RWPE2 (cell line): Measurements from ENCODE around the gene WDCP.

ENCODE experiments used
- ATAC-seq: fragments of 200-7000 bp; cut with Tn5 transposase; 3 replicates; pipeline ENCODE4 v1.9.1; 2021; ENCODE audit warnings: low read depth
- DNase-seq: peaks from one replicate; pipeline ENCODE4 v3.0.0-alpha.2; 2020; ENCODE audit warnings: low spot score
- H3K27ac ChIP-seq: fragments of 450-650 bp; 2 replicates; pipeline ENCODE4 v1.5.1; 2017; ENCODE audit warnings: mild to moderate bottlenecking; ENCODE audit not compliant: poor library complexity, severe bottlenecking
- H3K27me3 ChIP-seq: fragments of 250-450 bp; sonication (Bioruptor Pico); 2 replicates; pipeline ENCODE4 v1.5.1; 2021; ENCODE audit warnings: mild to moderate bottlenecking, moderate library complexity; ENCODE audit not compliant: insufficient read depth, poor library complexity, severe bottlenecking
- H3K36me3 ChIP-seq: fragments of 250-450 bp; sonication (Bioruptor Pico); 2 replicates; pipeline ENCODE4 v1.5.1; 2020; ENCODE audit warnings: low read depth, mild to moderate bottlenecking, moderate library complexity
- H3K4me1 ChIP-seq: fragments of 250-450 bp; sonication (Bioruptor Pico); 2 replicates; pipeline ENCODE4 v1.5.1; 2021; ENCODE audit warnings: mild to moderate bottlenecking, moderate library complexity; ENCODE audit not compliant: insufficient read depth, poor library complexity, severe bottlenecking
- H3K4me3 ChIP-seq: fragments of 250-450 bp; sonication (Bioruptor Pico); 2 replicates; pipeline ENCODE4 v1.5.1; 2021; ENCODE audit warnings: mild to moderate bottlenecking, moderate library complexity; ENCODE audit not compliant: severe bottlenecking
- H3K9me3 ChIP-seq: fragments of 250-450 bp; sonication (Bioruptor Pico); 2 replicates; pipeline ENCODE4 v1.5.1; 2021; ENCODE audit warnings: mild to moderate bottlenecking, moderate library complexity; ENCODE audit not compliant: severe bottlenecking
- CTCF ChIP-seq: fragments of 450-650 bp; IDR thresholded peaks from one replicate; pipeline ENCODE4 v1.5.1; 2017; ENCODE audit warnings: mild to moderate bottlenecking, moderate library complexity; ENCODE audit not compliant: poor library complexity, severe bottlenecking

WDCP gene

GRCh38 chr2:24008672-24009366 lies 38.4 kb downstream of the WDCP start:
- no peak for DNase-seq
- no peak for TF ChIP-seq CTCF
- Histone ChIP-seq H3K4me3 (no peak overlapping the region), H3K4me1 (no peaks in the 10 kb centered on the region), H3K9me3 (no peaks in the 10 kb centered on the region), H3K27ac (no peak overlapping the region), H3K36me3 (no peaks in the 10 kb centered on the region), H3K27me3 (no peaks in the 10 kb centered on the region)
- no peak for ATAC-seq

- DNase-seq: no peak
- no peaks in the 10 kb centered on the region for H3K9me3 ChIP-seq
- H3K27ac ChIP-seq: no peak overlapping the region
- no peaks in the 10 kb centered on the region for H3K36me3 ChIP-seq
- H3K4me3 ChIP-seq: no peak overlapping the region
- H3K4me1 ChIP-seq: no peaks in the 10 kb centered on the region
- no peak for ATAC-seq
- no peak for TF ChIP-seq CTCF
- no peaks in the 10 kb centered on the region for H3K27me3 ChIP-seq
Observed at GRCh38 chr2:24007693-24008092, 39.5 kb downstream of the WDCP start.

- no peaks in the 10 kb centered on the region for H3K4me1 ChIP-seq
- no peak overlapping the region for H3K27ac ChIP-seq
- DNase-seq (no peak), ATAC-seq (no peak)
- no peak for TF ChIP-seq CTCF
- H3K27me3 ChIP-seq: no peaks in the 10 kb centered on the region
- no peak overlapping the region for H3K4me3 ChIP-seq
- peaks cover under 1% of the 10 kb centered on the region; the same call in 1 of the 2 replicates for H3K36me3 ChIP-seq
- H3K9me3 ChIP-seq: no peaks in the 10 kb centered on the region
Observed at GRCh38 chr2:23994567-23994966, 52.6 kb downstream of the WDCP start.

DNA sequence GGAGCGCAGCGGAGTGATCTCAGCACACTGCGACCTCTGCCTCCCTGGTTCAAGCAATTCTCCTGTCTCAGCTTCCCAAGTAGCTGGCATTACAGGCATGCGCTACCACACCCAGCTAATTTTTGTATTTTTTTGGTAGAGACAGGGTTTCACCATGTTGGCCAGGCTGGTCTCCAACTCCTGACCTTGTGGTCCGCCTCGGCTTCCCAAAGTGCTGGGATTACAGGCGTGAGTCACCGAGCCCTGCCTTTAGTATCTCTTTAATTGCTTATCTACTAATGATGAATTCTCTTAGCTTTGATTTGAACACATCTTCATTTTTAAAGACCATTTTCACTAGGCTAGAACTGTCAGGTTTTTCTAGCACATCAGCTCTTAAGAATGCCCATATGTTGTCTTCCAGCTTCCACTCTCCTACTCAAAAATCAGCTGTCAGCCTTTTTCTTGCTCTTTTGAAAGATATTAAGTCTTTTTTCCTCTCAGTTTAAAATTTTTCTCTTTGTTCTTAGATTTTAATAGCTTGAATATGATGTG lies 53.4 kb downstream of the WDCP start:
- Histone ChIP-seq H3K9me3 (no peaks in the 10 kb centered on the region), H3K36me3 (no peaks in the 10 kb centered on the region; the same call in 1 of the 2 replicates), H3K4me3 (no peak overlapping the region), H3K4me1 (no peaks in the 10 kb centered on the region), H3K27ac (no peak overlapping the region), H3K27me3 (no peaks in the 10 kb centered on the region)
- TF ChIP-seq CTCF: no peak
- ATAC-seq (no peak), DNase-seq (no peak)

DNA sequence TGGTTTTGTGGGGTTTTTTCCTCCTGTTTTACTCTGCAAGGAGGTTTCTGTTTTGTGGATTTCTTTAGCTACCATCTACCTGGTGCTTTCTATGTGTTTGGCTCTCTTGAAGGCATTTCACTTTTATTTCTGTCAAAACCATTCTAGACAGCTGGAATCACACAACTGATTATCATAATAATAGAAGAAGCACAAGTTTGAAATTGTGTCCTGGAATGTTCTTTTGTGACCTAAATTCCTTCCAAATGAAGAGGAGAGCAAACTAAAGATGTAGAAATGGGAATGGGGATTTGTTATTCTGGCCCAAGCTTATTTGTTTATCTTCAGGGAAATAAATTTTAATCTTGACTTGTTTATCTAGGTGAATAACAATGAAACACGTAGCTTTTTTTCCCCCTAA lies 54.3 kb downstream of the WDCP start:
- Histone ChIP-seq H3K36me3 (no peaks in the 10 kb centered on the region; the same call in 1 of the 2 replicates), H3K27me3 (no peaks in the 10 kb centered on the region), H3K9me3 (no peaks in the 10 kb centered on the region), H3K27ac (no peak overlapping the region), H3K4me3 (no peak overlapping the region), H3K4me1 (no peaks in the 10 kb centered on the region)
- no peak for TF ChIP-seq CTCF
- no peak for ATAC-seq
- no peak for DNase-seq
